ENCODE measurements around the gene SEL1L3. TPM values are rescaled to one million over a fixed set of nuclear protein-coding genes. Genes with fewer than 3 reads are reported as not detected.
"Not testable (repeated sequence)": the region's sequence is repeated elsewhere in the genome, so short reads cannot be mapped to it uniquely, and the experiment has no call there.

Gene SEL1L3
- total and polyA plus RNA-seq, 8 donors, result 4.1 to 173 (median 53.6) TPM

GRCh38 chr4:25873632-25874129 is 10.9 kb upstream of the SEL1L3 start:
- Histone ChIP-seq H3K36me3 (no peaks in the 10 kb centered on the region), H3K9me3 (no peaks in the 10 kb centered on the region), H3K27me3 (no peaks in the 10 kb centered on the region), H3K4me3 (no peak overlapping the region), H3K27ac (peak overlapping the region in 2 of 5 donors; percentile 33 to 45), H3K4me1 (peaks cover 0 to 11% (median 8%) of the 10 kb centered on the region in 4 donors)
- DNase-seq, result peak in 1 of 2 donors; percentile 48
- intact Hi-C loops (cut with DNase I; ENCODE audit: low total_unique reads), result no loop called here
- 28 to 63% (median 37%) methylated on average over 7 of the region's 7 CpGs for WGBS, 5 donors
- TF ChIP-seq CTCF (IDR thresholded peaks at IDR 0.05), result no peak
- no peak for TF ChIP-seq EP300 (IDR thresholded peaks at IDR 0.05)
- TF ChIP-seq POLR2A (IDR thresholded peaks at IDR 0.05), result no peak
- no peak for TF ChIP-seq POLR2AphosphoS5 (IDR thresholded peaks at IDR 0.05)

GRCh38 chr4:25872851-25873631 is 10.3 kb upstream of the SEL1L3 start:
- Histone ChIP-seq H3K36me3 (no peaks in the 10 kb centered on the region), H3K9me3 (no peaks in the 10 kb centered on the region), H3K27ac (peak overlapping the region in 2 of 5 donors; percentile 33 to 45), H3K27me3 (no peaks in the 10 kb centered on the region), H3K4me3 (no peak overlapping the region), H3K4me1 (peaks cover 0 to 11% (median 8%) of the 10 kb centered on the region in 4 donors)
- 62 to 74% (median 69%) methylated on average over 13 of the region's 13 CpGs for WGBS, 5 donors
- intact Hi-C loops (cut with DNase I; ENCODE audit: low total_unique reads), result no loop called here
- no peak for DNase-seq
- TF ChIP-seq POLR2A (IDR thresholded peaks at IDR 0.05) (no peak), EP300 (IDR thresholded peaks at IDR 0.05) (no peak), POLR2AphosphoS5 (IDR thresholded peaks at IDR 0.05) (no peak), CTCF (IDR thresholded peaks at IDR 0.05) (no peak)

- Histone ChIP-seq H3K9me3 (no peaks in the 10 kb centered on the region), H3K36me3 (no peaks in the 10 kb centered on the region), H3K4me3 (no peak overlapping the region), H3K27me3 (no peaks in the 10 kb centered on the region), H3K27ac (no peak overlapping the region), H3K4me1 (peaks cover 0 to 12% (median 9%) of the 10 kb centered on the region in 4 donors)
- no peak for TF ChIP-seq POLR2AphosphoS5 (IDR thresholded peaks at IDR 0.05)
- TF ChIP-seq POLR2A (IDR thresholded peaks at IDR 0.05), result no peak
- TF ChIP-seq CTCF (IDR thresholded peaks at IDR 0.05), result no peak
- TF ChIP-seq EP300 (IDR thresholded peaks at IDR 0.05), result no peak
- intact Hi-C loops (cut with DNase I; ENCODE audit: low total_unique reads), result no loop called here
- 81 to 97% (median 94%) methylated on average over 2 of the region's 2 CpGs for WGBS, 5 donors
- no peak for DNase-seq
Measured at GRCh38 chr4:25870081-25870480, 7.3 kb upstream of the SEL1L3 start.

- 75 to 92% (median 86%) methylated on average over 6 of the region's 6 CpGs for WGBS, 5 donors
- Histone ChIP-seq H3K9me3 (no peaks in the 10 kb centered on the region), H3K4me1 (peaks cover 5 to 24% (median 18%) of the 10 kb centered on the region in 4 donors), H3K36me3 (no peaks in the 10 kb centered on the region), H3K27me3 (no peaks in the 10 kb centered on the region), H3K4me3 (no peak overlapping the region), H3K27ac (no peak overlapping the region)
- intact Hi-C loops (cut with DNase I; ENCODE audit: low total_unique reads), result no loop called here
- DNase-seq, result no peak
- no peak for TF ChIP-seq POLR2AphosphoS5 (IDR thresholded peaks at IDR 0.05)
- TF ChIP-seq CTCF (IDR thresholded peaks at IDR 0.05), result no peak
- no peak for TF ChIP-seq EP300 (IDR thresholded peaks at IDR 0.05)
- TF ChIP-seq POLR2A (IDR thresholded peaks at IDR 0.05), result no peak
Measured at GRCh38 chr4:25867781-25868294, 5.0 kb upstream of the SEL1L3 start.

- H3K27me3 ChIP-seq; H3K27ac ChIP-seq; H3K4me3 ChIP-seq; intact Hi-C loops (cut with DNase I; ENCODE audit: low total_unique reads); DNase-seq; H3K9me3 ChIP-seq; H3K36me3 ChIP-seq: not testable (repeated sequence)
- peaks cover 5 to 30% (median 27%) of the 10 kb centered on the region in 4 donors for H3K4me1 ChIP-seq
- 92 to 95% (median 92%) methylated on average over 4 of the region's 4 CpGs for WGBS, 5 donors
Measured at GRCh38 chr4:25866401-25866800, 3.6 kb upstream of the SEL1L3 start.

Data from stomach (tissue), 9 donors.